H1 (cell line): Measurements from ENCODE around the gene LAG3. TPM values are rescaled to one million over a fixed set of nuclear protein-coding genes. Genes with fewer than 3 reads are reported as not detected.

Experiments used
- CTCF ChIA-PET: fragments of 300-600 bp; sonication (Branson Sonifier 250); formaldehyde crosslinking; loops from one replicate; lab custom pipeline; 2021; ENCODE audit not compliant: partially characterized antibody; lab: Charles Lee
- POLR2A ChIA-PET: fragments of 300-600 bp; sonication (Branson Sonifier 250); formaldehyde crosslinking; loops from one replicate; lab custom pipeline; 2021; ENCODE audit warnings: inconsistent platforms; ENCODE audit not compliant: partially characterized antibody; lab: Charles Lee
- DNase-seq, 2 experiments: peaks; one replicate each; pipeline versions ENCODE4 v3.0.0 to v3.0.0-alpha.2; 2010 to 2022; ENCODE audit warnings: low spot score in 2 of 2, low read depth in 1 of 2, mixed read lengths in 1 of 2
- FAIRE-seq: peaks from 2 replicates; lab custom pipeline; 2011; peaks lifted over from hg19 to GRCh38; lab: Jason Lieb, UNC
- H2AFZ ChIP-seq: 2 replicates; pipeline ENCODE4 v1.8.1; 2012; ENCODE audit warnings: low read length, inconsistent platforms
- H2AK5ac ChIP-seq: 2 replicates; pipeline ENCODE4 v1.6.1; 2013; ENCODE audit warnings: low read depth, low read length
- H2BK120ac ChIP-seq: replicated peaks from 2 replicates; pipeline ENCODE3; 2013; ENCODE audit warnings: low read depth, low read length, inconsistent platforms
- H2BK12ac ChIP-seq: 2 replicates; pipeline ENCODE4 v1.6.1; 2013; ENCODE audit warnings: low read depth, low read length
- H2BK15ac ChIP-seq: 2 replicates; pipeline ENCODE4 v1.6.1; 2013; ENCODE audit warnings: low read length
- H2BK20ac ChIP-seq: 2 replicates; pipeline ENCODE4 v1.6.1; 2013; ENCODE audit warnings: low read length
- H2BK5ac ChIP-seq: 2 replicates; pipeline ENCODE4 v1.6.1; 2013; ENCODE audit warnings: low read depth, low read length
- H3K14ac ChIP-seq: 2 replicates; pipeline ENCODE4 v1.6.1; 2013; ENCODE audit warnings: inconsistent platforms; ENCODE audit not compliant: insufficient read length
- H3K18ac ChIP-seq: 2 replicates; pipeline ENCODE4 v1.6.1; 2013; ENCODE audit warnings: low read length; ENCODE audit errors: extremely low read depth
- H3K23ac ChIP-seq: 2 replicates; pipeline ENCODE4 v1.6.1; 2013; ENCODE audit warnings: inconsistent platforms; ENCODE audit not compliant: insufficient read length
- H3K23me2 ChIP-seq: 2 replicates; pipeline ENCODE4 v1.6.1; 2013; ENCODE audit warnings: low read depth, low read length
- H3K27ac ChIP-seq: 2 replicates; pipeline ENCODE4 v1.6.1; 2011; ENCODE audit warnings: low read depth, low read length, inconsistent platforms
- H3K27me3 ChIP-seq, 4 experiments: replicated peaks in 1 of 4; 1 replicate in 1 of 4; 2 replicates in 3 of 4; pipeline versions ENCODE4 v1.6.1 to v1.8.1; 2011 to 2013; ENCODE audit warnings: low read length in 3 of 4, mild to moderate bottlenecking in 3 of 4, inconsistent platforms in 2 of 4, mixed read lengths in 2 of 4, moderate library complexity in 1 of 4; ENCODE audit not compliant: control insufficient read depth in 3 of 4, insufficient read depth in 3 of 4; ENCODE audit errors: extremely low read depth in 1 of 4
- H3K36me3 ChIP-seq, 4 experiments: 2 replicates each; pipeline versions ENCODE4 v1.6.1 to v1.8.1; 2011 to 2013; ENCODE audit warnings: mild to moderate bottlenecking in 4 of 4, low read length in 3 of 4, moderate library complexity in 2 of 4, control low read depth in 1 of 4, inconsistent platforms in 1 of 4; ENCODE audit not compliant: insufficient read depth in 4 of 4, control insufficient read depth in 2 of 4
- H3K4ac ChIP-seq: replicated peaks from 2 replicates; pipeline ENCODE3; 2013; ENCODE audit warnings: low read length, low read depth, mixed read lengths, inconsistent platforms; ENCODE audit not compliant: insufficient read length
- H3K4me1 ChIP-seq, 4 experiments: replicated peaks in 1 of 4; 1 replicate in 1 of 4; 2 replicates in 3 of 4; pipeline versions ENCODE4 v1.6.1 to v1.8.1; 2011 to 2013; ENCODE audit warnings: low read length in 3 of 4, inconsistent platforms in 2 of 4, mixed read lengths in 1 of 4; ENCODE audit not compliant: insufficient read depth in 4 of 4, control insufficient read depth in 3 of 4
- H3K4me2 ChIP-seq, 2 experiments: 2 replicates each; pipeline versions ENCODE4 v1.6.1 to v1.8.1; 2011 to 2013; ENCODE audit warnings: low read depth in 2 of 2, low read length in 2 of 2, control low read depth in 1 of 2, inconsistent platforms in 1 of 2, mild to moderate bottlenecking in 1 of 2; ENCODE audit not compliant: insufficient read depth in 1 of 2
- H3K4me3 ChIP-seq, 4 experiments: fragments of 200-600, 300-600 bp in 1 of 4; sonication (generic), shearing (Covaris generic), sonication (Bioruptor Twin) in 1 of 4; 2 replicates each; pipeline versions ENCODE4 v1.5.1 to v1.8.1; 2011 to 2016; ENCODE audit warnings: low read length in 4 of 4, low read depth in 3 of 4, control low read depth in 2 of 4, inconsistent platforms in 2 of 4, mild to moderate bottlenecking in 2 of 4, mixed read lengths in 1 of 4, moderate library complexity in 1 of 4; ENCODE audit not compliant: insufficient read depth in 2 of 4; ENCODE audit errors: extremely low read depth in 1 of 4
- H3K56ac ChIP-seq: replicated peaks from 2 replicates; pipeline ENCODE3; 2013; ENCODE audit warnings: low read depth, mild to moderate bottlenecking, mixed read lengths, low read length, inconsistent platforms; ENCODE audit not compliant: insufficient read length
- H3K79me1 ChIP-seq: 2 replicates; pipeline ENCODE4 v1.6.1; 2013; ENCODE audit warnings: low read depth, low read length, control low read depth
- H3K79me2 ChIP-seq, 2 experiments: 2 replicates each; pipeline versions ENCODE4 v1.6.1 to v1.8.1; 2012 to 2013; ENCODE audit warnings: low read length in 2 of 2, mild to moderate bottlenecking in 2 of 2, inconsistent platforms in 1 of 2; ENCODE audit not compliant: insufficient read depth in 2 of 2, control insufficient read depth in 1 of 2
- H3K9ac ChIP-seq, 4 experiments: replicated peaks in 1 of 4; 1 replicate in 1 of 4; 2 replicates in 3 of 4; pipeline versions ENCODE4 v1.6.1 to v1.8.1; 2011 to 2013; ENCODE audit warnings: low read depth in 3 of 4, low read length in 3 of 4, control low read depth in 2 of 4, mild to moderate bottlenecking in 2 of 4, moderate library complexity in 2 of 4, inconsistent platforms in 1 of 4; ENCODE audit errors: extremely low read depth in 1 of 4
- H3K9me3 ChIP-seq, 2 experiments: 2 replicates each; pipeline versions ENCODE4 v1.6.1 to v1.8.1; 2012 to 2013; ENCODE audit warnings: mild to moderate bottlenecking in 2 of 2, moderate library complexity in 2 of 2, control low read depth in 1 of 2, inconsistent platforms in 1 of 2, low read depth in 1 of 2, low read length in 1 of 2, mixed read lengths in 1 of 2; ENCODE audit not compliant: insufficient read depth in 2 of 2
- H4K20me1 ChIP-seq, 2 experiments: replicated peaks in 1 of 2; 2 replicates each; pipeline versions ENCODE3 to v1.8.1; 2011 to 2013; ENCODE audit warnings: inconsistent platforms in 2 of 2, low read length in 2 of 2, mild to moderate bottlenecking in 1 of 2; ENCODE audit not compliant: insufficient read depth in 2 of 2, control insufficient read depth in 1 of 2
- H4K5ac ChIP-seq: 2 replicates; pipeline ENCODE4 v1.6.1; 2013; ENCODE audit warnings: low read length, low read depth, mixed read lengths, inconsistent platforms; ENCODE audit not compliant: insufficient read length
- H4K8ac ChIP-seq: 2 replicates; pipeline ENCODE4 v1.8.0; 2013; ENCODE audit warnings: mild to moderate bottlenecking, moderate library complexity, low read length, inconsistent platforms; ENCODE audit not compliant: insufficient read depth; ENCODE audit errors: extremely low read depth
- H4K91ac ChIP-seq: replicated peaks from 2 replicates; pipeline ENCODE3; 2013; ENCODE audit warnings: low read length, mixed read lengths, inconsistent platforms; ENCODE audit not compliant: insufficient read length
- ASH2L ChIP-seq: fragments of 200-600, 300-600 bp; sonication (generic); IDR thresholded peaks from one replicate; pipeline ENCODE4 v1.7.1; 2017; ENCODE audit warnings: low read length
- BRCA1 ChIP-seq: IDR thresholded peaks from 2 replicates; pipeline ENCODE4 v1.6.1; 2012; ENCODE audit warnings: low read depth, low read length, improper control_type of control experiment
- CTCF ChIP-seq, 3 experiments: IDR thresholded peaks; 1 replicate in 2 of 3; 2 replicates in 1 of 3; pipeline versions ENCODE4 v1.5.1 to v1.6.1; 2011; ENCODE audit warnings: low read length in 3 of 3, mild to moderate bottlenecking in 3 of 3, inconsistent platforms in 2 of 3, low read depth in 1 of 3, moderate library complexity in 1 of 3; ENCODE audit not compliant: insufficient read depth in 1 of 3; ENCODE audit errors: control extremely low read depth in 1 of 3
- KDM1A ChIP-seq: fragments of 200-600, 300-600 bp; sonication (generic); IDR thresholded peaks from 2 replicates; pipeline ENCODE4 v1.7.1; 2016; ENCODE audit warnings: mild to moderate bottlenecking, low read length, borderline replicate concordance
- MAFK ChIP-seq: IDR thresholded peaks from 2 replicates; pipeline ENCODE4 v1.6.1; 2012; ENCODE audit warnings: low read depth, mild to moderate bottlenecking, improper control_type of control experiment, low read length
- POLR2AphosphoS5 ChIP-seq: IDR thresholded peaks from 2 replicates; pipeline ENCODE4 v1.6.1; 2011; ENCODE audit warnings: low read depth, low read length
- RAD21 ChIP-seq, 2 experiments: IDR thresholded peaks in 1 of 2; conservative IDR thresholded peaks in 1 of 2; 2 replicates each; pipeline ENCODE4 v1.6.1; 2011; ENCODE audit warnings: low read depth in 2 of 2, low read length in 2 of 2, improper control_type of control experiment in 1 of 2, inconsistent platforms in 1 of 2, mild to moderate bottlenecking in 1 of 2, moderate library complexity in 1 of 2
- SAP30 ChIP-seq: fragments of 300-600 bp; sonication (generic); IDR thresholded peaks from 2 replicates; pipeline ENCODE4 v1.7.1; 2012; ENCODE audit warnings: low read length, moderate library complexity, mild to moderate bottlenecking, inconsistent platforms; ENCODE audit not compliant: insufficient read depth, insufficient replicate concordance
- SIX5 ChIP-seq: IDR thresholded peaks from 2 replicates; pipeline ENCODE4 v1.6.1; 2011; ENCODE audit warnings: mild to moderate bottlenecking, low read depth, low read length
- TBP ChIP-seq: IDR thresholded peaks from 2 replicates; pipeline ENCODE4 v1.6.1; 2011; ENCODE audit warnings: low read depth, low read length, improper control_type of control experiment
- WGBS, 2 experiments: shearing (Covaris generic) in 1 of 2; methylation state at CpG; one replicate each; pipeline versions ENCODE4 v1.1.6 to v1.1.7; 2013 to 2015; ENCODE audit warnings: low lambda C conversion rate in 2 of 2, mixed read lengths in 2 of 2, inconsistent platforms in 1 of 2, low coverage in 1 of 2, missing lambda C conversion rate in 1 of 2; ENCODE audit not compliant: insufficient replicate concordance in 2 of 2, insufficient coverage in 1 of 2, insufficient read length in 1 of 2; ENCODE audit errors: extremely low coverage in 1 of 2, missing lambda C conversion rate in 1 of 2; 5-methylcytosine and 5-hydroxymethylcytosine counted together
- polyA plus RNA-seq, 7 experiments: library from polyadenylated mRNA; depleted of rRNA in 3 of 7; stranded (reverse) in 5 of 7; unstranded in 2 of 7; fragments of >200 nt in 5 of 7; fragments of 200-250 nt in 2 of 7; gene quantifications; 1 replicate in 5 of 7; 2 replicates in 1 of 7; 4 replicates in 1 of 7; pipeline versions ENCODE4 v1.2.1 to v1.2.3, GENCODE V29; 2011 to 2013; ENCODE audit warnings: missing spikeins in 2 of 7, mixed read lengths in 2 of 7
- total RNA-seq: library from RNA; stranded (reverse); fragmentation: NEBNext Ultra II Directional; extraction: Animal tissue kit (Norgen Biotek cat#: 25700); gene quantifications from 2 replicates; pipeline ENCODE4 v1.2.1, GENCODE V29; 2021
- TF ChIP-seq, protein P1 (sequence below): IDR thresholded peaks from 2 replicates; pipeline ENCODE4 v1.6.1; 2012; ENCODE audit warnings: inconsistent platforms

Gene LAG3
- total and polyA plus RNA-seq, 2 of the 8 experiments (the other 6 are each of a cell fraction or from before 2014, with no cell fraction given) = 1.1 to 3.1 TPM

DNA sequence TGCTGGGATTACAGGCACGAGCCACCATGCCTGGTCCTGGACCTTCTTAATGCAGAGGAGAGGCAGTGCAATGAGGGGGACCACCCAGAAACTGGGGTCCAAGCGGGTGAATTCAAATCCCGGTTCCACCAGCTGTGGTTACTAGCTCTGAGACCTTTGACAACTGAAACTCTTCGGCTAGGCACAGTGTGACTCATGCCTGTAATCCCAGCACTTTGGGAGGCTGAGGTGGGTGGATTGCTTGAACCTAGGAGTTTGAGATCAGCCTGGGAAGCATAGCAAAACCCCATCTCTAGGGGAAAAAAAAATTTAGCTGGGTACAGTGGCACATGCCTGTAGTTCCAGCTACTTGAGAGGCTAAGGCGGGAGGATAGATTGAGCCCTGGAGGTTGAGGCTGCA, 12.0 kb downstream of the LAG3 start:
- H2BK20ac ChIP-seq = no peak overlapping the region
- FAIRE-seq (no peak), DNase-seq (no peak)
- H2BK15ac ChIP-seq = no peak overlapping the region
- no peak overlapping the region for H3K14ac ChIP-seq
- no peak overlapping the region; the same call in 1 of the 2 replicates for H3K27ac ChIP-seq
- H2BK5ac ChIP-seq = no peak overlapping the region
- H3K9me3 ChIP-seq = no peaks in the 10 kb centered on the region
- H3K4me2 ChIP-seq = no peak overlapping the region
- H4K8ac ChIP-seq = no peak overlapping the region
- no peaks in the 10 kb centered on the region for H3K79me2 ChIP-seq
- H3K27me3 ChIP-seq = no peaks in the 10 kb centered on the region
- H3K23me2 ChIP-seq = no peaks in the 10 kb centered on the region
- H3K56ac ChIP-seq = no peak overlapping the region
- peaks cover 4 to 8% (median 6%) of the 10 kb centered on the region in 4 experiments for H3K4me1 ChIP-seq
- no peak overlapping the region for H2BK12ac ChIP-seq
- WGBS, 2 experiments = 80% methylated on average over 5 of the region's 5 CpGs; no CpG with 5 or more reads in 1 of the 2 experiments
- no peak overlapping the region for H3K18ac ChIP-seq
- H3K23ac ChIP-seq = no peak overlapping the region
- H3K9ac ChIP-seq = no peak overlapping the region
- CTCF ChIA-PET = interaction anchor here (0.6 to 29.6 kb wide), 10 partner anchors 9 to 163 kb away, joined by 3 to 532 read pairs (median 8); partner anchors contain the start of genes GNB3, GPR162, LAG3 and MLF2
- H2AK5ac ChIP-seq = no peak overlapping the region
- H4K5ac ChIP-seq = no peak overlapping the region
- no peaks in the 10 kb centered on the region for H3K79me1 ChIP-seq
- POLR2A ChIA-PET = interaction anchor here (0.6 to 2.0 kb wide), 5 partner anchors 13 to 247 kb away, joined by 3 to 7 read pairs (median 5); partner anchors contain the start of gene MLF2
- no peaks in the 10 kb centered on the region for H3K36me3 ChIP-seq
- H4K20me1 ChIP-seq = no peaks in the 10 kb centered on the region
- no peak overlapping the region for H3K4me3 ChIP-seq
- H4K91ac ChIP-seq = no peak overlapping the region
- no peak overlapping the region for H3K4ac ChIP-seq
- no peak overlapping the region for H2AFZ ChIP-seq
- H2BK120ac ChIP-seq = no peak overlapping the region
- TF ChIP-seq RAD21 (IDR thresholded peaks at IDR 0.05 in 1 of 2, conservative IDR thresholded peaks at IDR 0.05 in 1 of 2; ENCODE audit: low read depth in 2 of 2, low read length in 2 of 2) (no peak), SIX5 (no peak), BRCA1 (no peak), KDM1A (no peak), POLR2AphosphoS5 (no peak), ASH2L (no peak), SAP30 (no peak), TBP (no peak), CTCF (IDR thresholded peaks at IDR 0.05; ENCODE audit: control extremely low read depth in 1 of 3, insufficient read depth in 1 of 3, low read depth in 1 of 3, low read length in 3 of 3) (no peak), MAFK (no peak)
- TF ChIP-seq, protein P1, sequence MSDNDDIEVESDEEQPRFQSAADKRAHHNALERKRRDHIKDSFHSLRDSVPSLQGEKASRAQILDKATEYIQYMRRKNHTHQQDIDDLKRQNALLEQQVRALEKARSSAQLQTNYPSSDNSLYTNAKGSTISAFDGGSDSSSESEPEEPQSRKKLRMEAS = no peak
